K562 treated with DMSO at 1 percent for 24 hours (cell line): ENCODE measurements around the gene RCSD1. TPM values are rescaled to one million over a fixed set of nuclear protein-coding genes. Genes with fewer than 3 reads are reported as not detected.

Source experiments
- total RNA-seq: library from RNA; unstranded; fragments of 300-600 nt; gene quantifications from 2 replicates; pipeline ENCODE4 v1.2.3, GENCODE V29; 2022; ENCODE audit warnings: low read depth; ENCODE audit not compliant: insufficient read depth

Gene RCSD1
- total RNA-seq: 52.7 and 57.1 TPM in 2 replicates

GRCh38 chr1:167629681-167630567, at the start of gene RCSD1:
Gene RCSD1 (plus strand): TSS chr1:167630232. CDS start chr1:167630424, 192 bp downstream.

GRCh38 chr1:167721617-167722151, 91.7 kb downstream of the RCSD1 start, which contains the start of gene MPZL1:
Gene MPZL1 (plus strand): TSS chr1:167721982. CDS start chr1:167722152, 170 bp downstream.

Other genes starting within 250 kb of the RCSD1 start
- gene CD247, start 111.7 kb upstream of the RCSD1 start, total RNA-seq: 0.17 TPM in 1 of 2 replicates, not detected in the other
- 490 and 495 TPM in 2 replicates for gene CREG1, start 76.5 kb upstream of the RCSD1 start, total RNA-seq
- 34.4 and 46.6 TPM in 2 replicates for gene MPZL1, start 91.8 kb downstream of the RCSD1 start, total RNA-seq